HG02571 (cell line): Measurements from ENCODE around the gene SSTR4.
"Not testable (repeated sequence)": the region's sequence is repeated elsewhere in the genome, so short reads cannot be mapped to it uniquely, and the experiment has no call there.

Experiments
- ATAC-seq: cut with Tn5 transposase; IDR thresholded peaks from one replicate; pipeline ENCODE4 v1.9.1; 2021; ENCODE audit warnings: mild to moderate bottlenecking, moderate library complexity; ENCODE audit not compliant: unreplicated experiment

The SSTR4 gene

DNA sequence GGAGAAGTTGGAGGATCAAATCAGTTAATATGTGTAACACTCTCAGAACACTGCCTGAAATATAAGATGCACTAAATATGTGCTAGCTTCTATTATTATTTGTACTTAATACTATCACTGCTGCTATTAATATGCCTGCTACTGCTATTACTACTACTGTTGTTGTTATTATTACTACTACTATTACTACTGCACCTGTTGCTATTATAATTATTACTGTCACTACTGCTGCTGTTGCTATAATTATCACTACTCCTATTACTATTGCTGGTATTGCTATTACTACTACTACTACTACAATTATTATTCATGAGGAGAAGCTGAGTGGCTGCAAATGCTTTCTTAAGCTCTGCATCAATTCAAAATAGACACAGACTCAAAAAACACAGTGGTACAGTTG lies 16.7 kb upstream of the SSTR4 start:
- ATAC-seq = no peak

DNA sequence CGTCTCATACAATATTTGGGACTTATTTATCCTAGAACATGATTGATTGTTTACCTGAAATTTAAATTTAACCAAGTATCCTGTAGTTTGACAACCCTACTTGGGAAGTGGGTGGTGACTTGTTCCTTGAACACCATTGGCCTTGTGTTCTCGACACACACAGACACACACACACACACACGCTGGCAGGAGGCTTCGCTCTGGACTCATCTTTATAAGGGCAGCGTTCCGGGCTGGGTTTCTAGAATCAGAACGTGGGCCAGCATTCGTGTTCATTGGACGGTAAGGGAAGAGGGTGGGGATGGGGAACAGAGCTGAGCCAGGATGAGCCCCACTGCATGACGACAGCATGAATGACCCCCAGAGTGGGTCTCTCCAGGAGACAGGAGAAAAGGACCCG lies 16.2 kb upstream of the SSTR4 start:
- no peak for ATAC-seq

DNA sequence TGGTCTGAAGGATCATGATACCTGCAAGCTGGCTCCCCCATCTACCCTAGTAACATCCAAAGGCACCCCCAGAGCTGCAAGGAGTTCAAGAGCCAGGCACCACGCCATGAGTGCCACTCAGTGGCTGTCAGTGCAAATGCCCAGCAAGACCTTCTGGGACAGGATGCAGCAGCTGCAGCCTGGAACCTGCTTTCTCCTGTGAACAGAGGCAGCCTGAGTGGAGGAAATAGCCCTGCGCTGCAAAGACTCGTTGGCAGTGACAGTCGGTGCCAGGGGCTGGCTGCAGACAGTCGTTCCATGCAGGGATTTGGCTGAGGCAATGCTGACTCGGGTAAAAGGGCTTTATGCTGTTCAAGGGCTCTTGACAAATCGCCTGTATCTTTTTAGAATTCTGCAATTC lies 15.7 kb upstream of the SSTR4 start:
- ATAC-seq = no peak

DNA sequence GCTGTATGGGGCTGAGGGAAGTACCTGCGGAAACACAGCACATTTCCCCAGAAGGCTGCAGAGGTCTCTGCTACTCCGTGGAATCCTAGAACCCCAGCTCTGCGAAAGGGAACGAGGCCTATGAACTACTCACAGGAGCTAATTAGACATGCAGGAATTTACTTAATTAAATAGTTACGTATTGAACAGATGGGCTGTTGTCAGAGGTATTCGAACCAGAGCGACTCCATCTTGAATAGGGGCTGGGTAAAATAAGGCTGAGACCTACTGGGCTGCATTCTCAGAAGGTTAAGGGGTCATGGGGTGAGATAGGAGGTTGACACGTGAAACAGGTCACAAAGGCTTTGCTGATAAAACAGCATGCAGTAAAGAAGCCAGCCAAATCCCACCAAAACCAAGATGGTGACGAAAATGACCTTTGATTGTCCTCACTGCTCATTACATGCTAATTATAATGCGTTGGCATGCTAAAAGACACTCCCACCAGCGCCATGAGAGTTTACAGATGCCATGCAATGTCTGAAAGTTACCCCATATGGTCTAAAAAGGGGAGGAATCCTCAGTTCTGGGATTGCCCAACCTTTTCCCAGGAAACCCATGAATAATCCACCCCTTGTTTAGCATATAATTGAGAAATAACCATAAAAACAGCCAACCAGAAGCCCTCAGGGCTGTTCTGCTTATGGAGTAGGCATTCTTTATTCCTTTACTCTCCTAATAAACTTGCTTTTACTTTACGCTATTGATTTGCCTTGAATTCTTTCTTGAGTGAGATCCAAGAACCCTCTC lies 14.7 kb upstream of the SSTR4 start:
- no peak for ATAC-seq

DNA sequence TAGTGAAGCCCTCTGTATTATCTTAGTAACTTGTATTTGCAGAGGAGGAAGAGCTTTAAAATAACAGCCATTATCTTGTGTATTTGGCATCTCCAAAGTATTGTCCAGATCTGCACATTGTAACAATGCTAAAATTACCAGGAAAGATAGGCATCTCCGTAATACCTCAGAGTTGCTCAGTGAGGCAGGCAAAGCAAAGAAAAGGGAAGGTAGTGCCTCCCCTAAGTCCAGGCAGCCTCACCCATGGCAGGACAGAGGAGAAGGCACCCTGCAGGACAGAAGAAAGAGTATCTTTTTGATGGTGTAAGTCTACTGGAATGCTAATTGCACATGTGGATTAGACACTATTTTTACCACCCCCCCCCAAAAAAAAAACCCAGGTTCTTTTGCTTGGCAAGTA lies 13.6 kb upstream of the SSTR4 start:
- no peak for ATAC-seq

DNA sequence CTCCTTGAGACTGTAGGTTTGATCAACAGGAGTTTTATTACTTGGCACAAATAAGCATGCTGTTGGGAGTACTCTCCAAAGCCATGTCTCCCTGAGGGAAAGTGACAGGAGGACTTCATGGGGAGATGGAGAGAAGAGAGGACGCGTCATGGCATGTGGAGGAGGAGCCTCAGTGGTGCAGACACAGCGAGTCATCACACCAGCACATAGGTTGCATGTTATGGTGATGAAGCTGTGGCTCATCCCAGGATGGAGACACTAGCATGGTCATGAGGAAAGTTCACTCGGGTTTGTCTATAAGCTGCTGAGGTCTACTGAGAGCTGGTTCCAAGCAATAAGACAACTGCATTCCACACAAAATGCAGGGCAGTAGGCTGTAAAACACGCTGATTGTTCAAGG lies 13.2 kb upstream of the SSTR4 start:
- ATAC-seq = no peak

DNA sequence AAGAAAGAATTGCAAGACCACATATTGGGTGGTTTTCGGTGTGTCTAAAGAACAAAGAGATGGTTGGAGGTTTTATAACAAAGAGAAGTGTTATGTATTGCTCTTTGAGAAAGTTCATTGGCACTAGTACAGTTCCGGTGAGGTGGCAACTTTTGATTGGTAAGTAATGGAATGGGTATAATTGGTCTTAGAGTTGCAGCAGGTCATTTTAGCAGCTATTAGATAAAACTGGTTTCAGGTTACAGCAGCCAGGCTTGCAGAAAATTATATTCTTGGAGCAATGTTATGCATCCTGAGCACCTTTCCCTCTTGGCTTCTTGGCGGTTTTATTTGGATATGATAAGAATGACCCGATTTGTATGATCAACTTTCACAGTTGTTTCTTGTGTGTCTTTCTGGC lies 12.3 kb upstream of the SSTR4 start:
- ATAC-seq = no peak

DNA sequence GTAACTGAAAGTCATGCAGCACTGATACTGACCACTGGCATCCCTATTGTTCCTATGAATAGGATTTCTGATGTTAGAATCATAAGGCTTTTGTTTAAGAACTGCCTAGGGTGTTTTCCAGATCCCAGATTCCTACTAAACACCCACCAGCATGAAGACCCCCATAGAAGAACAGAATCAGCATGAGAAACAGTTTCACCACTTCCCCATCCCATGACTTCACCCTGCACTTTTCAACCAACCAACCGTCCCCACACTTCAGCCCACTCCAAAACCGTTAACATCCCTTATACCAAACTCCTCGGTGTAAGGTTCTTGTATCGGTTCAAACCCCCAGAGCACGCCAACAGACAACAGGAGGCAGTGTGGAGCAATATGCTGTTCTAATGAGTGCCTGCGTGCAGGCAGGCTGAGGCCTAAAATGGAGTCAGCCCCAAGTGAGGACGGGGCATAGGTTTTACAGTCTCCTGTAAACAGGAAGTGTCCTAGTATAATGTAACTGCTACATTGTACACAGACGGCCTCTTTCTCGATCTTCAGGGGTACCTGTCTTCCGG lies 11.4 kb upstream of the SSTR4 start:
- no peak for ATAC-seq

DNA sequence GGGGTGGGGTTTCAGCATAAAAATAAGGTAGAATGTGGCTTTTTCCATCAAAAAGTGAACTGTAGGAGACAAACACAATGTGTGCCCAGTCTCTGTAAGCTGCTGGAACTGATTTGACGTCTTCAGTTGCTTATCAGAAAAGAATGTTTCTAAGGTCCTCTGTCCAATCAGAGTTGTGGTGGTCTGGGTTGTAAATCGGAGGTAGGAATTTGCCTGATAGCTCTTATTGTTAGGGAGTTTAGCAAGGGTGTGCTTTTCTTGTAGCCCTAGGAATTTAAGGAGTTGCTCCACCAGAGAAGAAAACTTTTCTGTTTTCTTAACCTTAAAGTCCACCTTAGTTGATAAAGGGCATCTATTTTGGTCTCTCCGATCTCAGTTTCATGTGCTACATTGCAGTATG lies 10.4 kb upstream of the SSTR4 start:
- no peak for ATAC-seq

DNA sequence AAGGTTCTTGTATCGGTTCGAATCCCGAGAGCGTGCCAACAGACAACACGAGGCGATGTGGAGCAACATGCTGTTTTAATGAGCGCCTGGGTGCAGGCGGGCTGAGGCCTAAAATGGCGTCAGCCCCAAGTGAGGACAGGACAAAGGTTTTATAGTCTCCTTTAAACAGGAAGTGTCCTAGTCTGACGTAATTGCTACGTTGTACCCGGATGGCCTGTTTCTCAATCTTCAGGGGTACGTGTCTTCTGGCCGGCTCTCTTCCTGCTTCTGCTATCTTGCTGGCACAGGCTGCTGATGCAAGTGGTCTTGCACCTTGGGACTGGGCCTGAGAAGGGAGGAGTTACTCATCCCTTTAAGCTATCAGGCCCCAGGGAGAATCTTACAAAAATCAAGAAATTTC lies 9.6 kb upstream of the SSTR4 start:
- ATAC-seq = not testable (repeated sequence)

DNA sequence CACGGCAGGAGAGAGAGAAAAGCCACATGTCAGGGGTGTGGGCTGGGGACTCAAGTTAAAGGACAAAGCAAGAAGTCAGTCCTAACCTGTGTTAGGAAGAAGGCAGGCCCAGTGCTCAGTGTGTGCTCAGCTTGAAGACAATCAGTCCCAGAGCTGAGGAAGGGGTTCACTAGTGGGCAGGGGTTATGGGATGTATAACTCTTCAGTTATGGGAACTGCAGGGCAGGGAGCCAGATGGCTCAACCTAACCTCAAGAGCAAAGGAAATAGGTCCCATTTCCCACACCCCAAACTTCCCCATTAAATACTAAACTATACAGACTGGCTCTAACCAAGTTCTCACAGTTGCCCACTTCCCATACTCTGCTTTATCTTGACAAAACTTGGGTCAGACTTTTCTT lies 7.4 kb upstream of the SSTR4 start:
- ATAC-seq = no peak

DNA sequence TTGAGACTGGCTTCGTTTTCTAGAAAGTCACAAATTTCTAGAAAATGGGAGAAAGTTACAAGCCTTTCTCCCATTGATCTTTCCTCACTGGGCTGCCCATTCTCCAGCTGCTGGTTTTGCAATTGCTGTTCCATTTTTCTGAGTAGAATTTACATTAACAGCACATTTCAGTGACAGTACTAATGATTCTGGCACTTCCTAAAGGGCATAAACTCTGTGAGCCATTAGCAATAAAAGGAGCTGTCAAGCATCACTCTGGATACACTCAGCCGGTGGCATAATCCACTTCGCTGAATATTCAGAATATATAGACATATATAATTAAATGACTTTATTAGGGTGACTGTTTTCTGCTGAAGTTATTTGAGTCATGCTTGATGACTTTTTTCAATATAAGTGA lies 6.7 kb upstream of the SSTR4 start:
- no peak for ATAC-seq

DNA sequence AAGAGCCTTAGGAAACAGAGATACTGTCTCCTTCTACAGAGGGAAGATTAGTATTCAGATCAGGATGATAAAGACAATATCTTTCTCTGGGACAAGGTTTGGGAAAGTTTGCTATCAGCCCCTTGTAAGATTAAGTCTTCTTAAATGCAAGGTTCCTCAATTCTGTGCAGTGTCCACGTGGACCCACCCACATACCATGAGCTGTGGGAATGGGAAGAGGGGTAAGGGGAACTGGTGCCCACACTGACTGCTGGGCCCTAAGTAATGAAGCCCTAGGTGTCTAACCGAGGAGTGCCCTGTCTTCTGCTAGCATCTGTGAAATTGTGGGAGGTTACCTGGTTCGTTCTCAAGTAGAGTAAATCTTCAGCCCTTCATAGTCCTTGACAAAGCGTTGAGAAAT lies 5.8 kb upstream of the SSTR4 start:
- no peak for ATAC-seq

DNA sequence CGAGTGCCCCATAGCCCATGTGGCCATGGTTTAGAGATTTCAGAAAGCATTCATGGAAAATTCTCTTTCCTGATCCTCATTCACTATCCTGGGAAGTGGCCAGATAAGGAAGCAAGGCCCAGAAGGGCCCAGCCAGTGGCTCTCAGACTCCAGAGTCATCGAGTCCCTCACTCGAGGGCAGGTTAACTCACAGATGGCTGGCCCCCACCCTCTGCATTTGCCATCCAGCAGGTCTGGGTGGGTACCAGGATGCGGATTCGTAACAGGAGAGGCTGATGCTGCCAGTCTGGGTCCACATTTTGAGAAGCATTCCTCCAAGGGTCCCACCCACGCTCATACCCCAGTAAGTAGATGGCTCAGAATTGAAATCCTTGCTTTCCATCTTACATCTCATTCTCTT lies 3.8 kb upstream of the SSTR4 start:
- ATAC-seq = no peak

DNA sequence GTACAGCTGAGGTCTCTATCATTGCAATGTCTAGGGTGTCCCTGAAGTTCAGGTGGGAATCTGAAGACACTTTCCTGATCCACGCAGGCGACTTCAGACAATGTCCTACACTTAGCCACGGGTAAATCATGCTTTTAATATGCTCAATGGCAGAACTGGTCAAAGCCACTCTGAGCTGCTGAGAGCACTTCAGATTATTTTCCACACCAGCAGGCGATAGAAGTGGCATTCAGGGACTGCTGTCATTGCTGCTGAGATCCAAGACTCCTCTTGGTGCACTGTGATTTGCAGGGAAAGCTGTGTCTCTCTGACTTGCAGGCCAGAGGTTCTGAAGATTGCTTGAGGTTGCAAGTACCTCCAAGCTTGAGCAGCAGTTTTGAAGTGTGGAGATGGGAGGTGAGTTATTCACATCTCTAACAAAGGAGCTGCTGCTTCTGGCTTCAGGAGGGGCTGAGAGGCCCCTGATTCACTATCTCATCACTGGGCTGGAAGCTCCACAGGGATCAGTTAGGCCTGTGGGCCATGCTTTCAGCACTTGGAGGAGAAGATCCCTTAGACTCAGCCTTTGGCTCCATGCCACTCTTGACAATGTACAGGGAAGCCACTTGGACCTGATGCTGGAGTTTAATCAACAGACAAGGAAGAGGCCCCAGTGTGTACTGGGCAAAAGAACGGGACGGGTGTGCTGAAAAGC lies 2.9 kb upstream of the SSTR4 start:
- ATAC-seq = no peak

DNA sequence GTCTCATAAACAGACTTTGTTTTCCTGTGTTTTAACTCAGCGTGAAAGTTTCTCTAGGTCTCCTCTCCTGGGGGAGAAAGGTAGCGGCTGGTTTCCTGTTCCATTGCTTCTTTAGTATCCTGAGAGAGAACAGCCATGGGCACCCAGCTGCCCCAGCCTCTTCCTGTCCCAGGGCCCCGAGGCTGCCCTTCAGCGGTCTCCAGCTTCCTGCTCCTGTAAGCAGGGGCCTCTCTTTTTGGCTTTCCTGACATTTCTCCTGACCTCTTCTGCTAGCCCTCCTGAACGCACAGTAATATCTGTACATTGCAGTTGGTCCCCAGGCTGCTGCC lies 2.4 kb upstream of the SSTR4 start:
- no peak for ATAC-seq

DNA sequence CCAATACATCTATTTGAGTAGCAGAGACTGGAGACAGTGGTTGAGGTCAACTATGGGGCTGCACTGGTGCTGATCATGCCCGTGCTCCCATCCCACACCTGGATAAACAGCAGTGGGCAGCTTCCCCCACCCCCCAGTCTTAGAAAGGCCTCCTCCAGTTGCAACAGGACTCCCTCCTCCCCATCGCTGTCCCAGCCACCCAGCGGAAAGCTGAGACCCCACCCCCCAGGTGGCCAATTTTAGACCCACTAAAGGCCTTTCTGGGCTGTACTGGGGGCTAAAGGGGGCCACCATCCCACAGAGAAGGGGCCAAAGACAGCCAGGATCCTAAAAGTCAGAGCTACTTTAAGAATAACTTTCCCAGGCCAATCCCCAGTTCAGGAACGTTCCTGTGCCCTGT lies 1.2 kb upstream of the SSTR4 start:
- no peak for ATAC-seq

DNA sequence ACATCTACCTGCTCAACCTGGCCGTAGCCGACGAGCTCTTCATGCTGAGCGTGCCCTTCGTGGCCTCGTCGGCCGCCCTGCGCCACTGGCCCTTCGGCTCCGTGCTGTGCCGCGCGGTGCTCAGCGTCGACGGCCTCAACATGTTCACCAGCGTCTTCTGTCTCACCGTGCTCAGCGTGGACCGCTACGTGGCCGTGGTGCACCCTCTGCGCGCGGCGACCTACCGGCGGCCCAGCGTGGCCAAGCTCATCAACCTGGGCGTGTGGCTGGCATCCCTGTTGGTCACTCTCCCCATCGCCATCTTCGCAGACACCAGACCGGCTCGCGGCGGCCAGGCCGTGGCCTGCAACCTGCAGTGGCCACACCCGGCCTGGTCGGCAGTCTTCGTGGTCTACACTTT lies 619 bp downstream of the SSTR4 start:
- ATAC-seq = no peak

DNA sequence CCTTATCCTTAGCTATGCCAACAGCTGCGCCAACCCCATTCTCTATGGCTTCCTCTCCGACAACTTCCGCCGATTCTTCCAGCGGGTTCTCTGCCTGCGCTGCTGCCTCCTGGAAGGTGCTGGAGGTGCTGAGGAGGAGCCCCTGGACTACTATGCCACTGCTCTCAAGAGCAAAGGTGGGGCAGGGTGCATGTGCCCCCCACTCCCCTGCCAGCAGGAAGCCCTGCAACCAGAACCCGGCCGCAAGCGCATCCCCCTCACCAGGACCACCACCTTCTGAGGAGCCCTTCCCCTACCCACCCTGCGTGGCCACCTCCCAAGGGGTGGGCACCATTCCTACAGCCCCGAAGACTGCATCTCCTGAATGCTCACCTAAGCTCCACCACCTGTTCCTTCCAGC lies 1.3 kb downstream of the SSTR4 start:
- ATAC-seq = no peak

DNA sequence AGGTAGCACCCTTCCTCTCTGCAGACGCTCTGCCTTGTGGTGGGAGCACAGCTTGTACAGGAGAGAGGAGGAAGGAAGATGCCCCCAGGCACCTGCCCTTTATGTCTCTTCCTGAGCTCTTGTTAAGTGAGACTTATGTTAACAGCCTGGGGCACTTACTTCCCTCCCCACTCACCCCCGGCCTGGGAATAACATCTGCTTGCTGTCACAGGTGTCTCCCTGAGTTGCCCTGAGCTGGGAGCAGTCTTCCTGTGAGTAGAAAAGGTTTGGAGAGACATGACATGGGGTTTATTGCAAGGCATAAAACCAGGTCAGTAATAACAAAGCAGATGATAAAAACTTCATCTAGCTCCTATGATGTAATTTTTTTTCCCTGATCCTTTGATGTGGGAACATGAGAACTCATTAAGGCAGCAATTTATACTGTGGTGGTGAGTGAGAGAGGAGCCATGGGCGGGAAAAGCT lies 1.9 kb downstream of the SSTR4 start:
- ATAC-seq = no peak

DNA sequence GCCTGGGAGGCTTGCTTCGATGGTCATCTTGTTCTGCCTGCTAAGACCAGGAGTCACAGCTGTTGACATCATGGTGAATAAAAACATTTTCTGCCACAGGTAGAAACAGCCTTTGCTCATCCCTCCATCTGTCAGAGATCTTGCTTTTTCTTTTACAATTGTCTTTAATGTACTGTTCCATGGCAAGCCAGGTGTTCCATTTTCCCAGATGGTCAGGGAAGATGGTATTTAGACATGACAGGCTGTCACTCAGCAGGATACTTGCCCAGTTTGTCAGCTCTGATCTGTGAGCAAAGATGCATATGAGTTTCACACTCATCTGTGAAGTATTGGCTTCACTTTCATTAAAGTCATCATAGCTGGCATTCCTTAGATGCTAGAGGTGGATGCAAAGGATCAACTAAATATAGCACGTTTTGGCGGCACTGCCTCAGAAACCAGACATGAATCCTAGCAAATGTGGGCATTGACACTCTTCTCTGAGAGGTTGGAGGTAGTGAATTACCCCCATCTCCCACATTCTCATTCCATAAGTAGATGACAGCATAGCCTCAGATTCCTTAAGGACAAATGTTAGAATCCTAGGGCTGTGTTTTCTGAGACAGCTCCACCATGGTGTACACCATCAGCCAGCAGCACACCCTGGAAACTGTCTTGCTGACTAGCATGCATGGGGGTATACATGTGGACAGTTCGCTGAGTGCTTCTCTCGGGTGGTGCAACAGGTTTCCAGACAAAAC lies 4.2 kb downstream of the SSTR4 start:
- no peak for ATAC-seq
